SK-N-MC (cell line): Measurements from ENCODE around the gene ABCC1.

Experiments used
- EZH2 ChIP-seq: fragments of 200-600 bp; sonication (generic); IDR thresholded peaks from one replicate; pipeline ENCODE4 v1.6.1; 2017; ENCODE audit warnings: antibody characterized with exemption
- FOXP2 ChIP-seq: optimal IDR thresholded peaks from 2 replicates; pipeline ENCODE3; 2011; ENCODE audit warnings: mild to moderate bottlenecking, moderate library complexity; ENCODE audit not compliant: insufficient read depth; ENCODE audit errors: extremely low read length, control extremely low read depth
- POLR2AphosphoS5 ChIP-seq: IDR thresholded peaks from 2 replicates; pipeline ENCODE4 v1.6.1; 2012; ENCODE audit warnings: mild to moderate bottlenecking, low read depth, low read length, borderline replicate concordance

DNA sequence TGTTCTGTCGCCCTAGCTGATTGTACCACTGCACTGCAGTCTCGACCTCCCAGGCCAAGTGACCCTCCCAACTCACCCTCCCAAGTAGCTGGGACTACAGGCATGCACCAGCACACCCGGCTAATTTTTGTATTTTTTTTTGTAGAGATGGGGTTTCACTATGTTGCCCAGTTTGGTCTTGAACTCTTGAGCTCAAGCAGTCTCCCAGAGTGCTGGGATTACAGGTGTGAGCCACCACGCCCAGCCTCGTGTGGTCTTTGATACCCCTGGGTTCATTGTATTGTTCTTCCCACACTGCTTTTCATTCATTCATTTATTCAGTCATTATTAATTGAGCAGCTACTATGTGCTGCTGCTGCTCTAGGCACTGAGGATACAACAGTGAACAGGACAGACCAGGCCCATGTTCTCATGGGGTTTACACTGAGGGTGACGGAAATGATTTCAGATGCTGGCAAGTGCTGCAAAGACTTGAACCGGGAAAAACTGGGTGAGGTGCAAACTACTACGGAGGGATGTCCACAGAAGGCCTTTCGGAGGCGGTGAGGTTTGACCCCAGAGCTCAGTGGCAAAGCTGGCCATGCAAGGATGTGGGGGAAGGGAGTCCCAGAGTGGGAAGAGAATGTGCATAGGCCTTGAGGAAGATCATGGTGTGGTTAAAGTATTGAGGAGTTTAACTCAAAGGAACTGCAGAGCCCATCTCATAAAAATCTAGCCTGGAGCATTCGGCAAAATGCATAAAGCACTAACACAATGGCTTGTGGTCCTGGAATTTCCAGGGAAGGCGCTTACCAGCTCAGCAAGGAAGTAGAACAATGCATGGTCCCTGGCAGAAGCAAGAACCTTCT lies 10.9 kb downstream of the ABCC1 start:
- TF ChIP-seq POLR2AphosphoS5 (no peak), EZH2 (no peak), FOXP2 (no peak)
